HG03097 (cell line): ENCODE data around the gene DDAH1.
"Not testable (repeated sequence)": the region's sequence is repeated elsewhere in the genome, so short reads cannot be mapped to it uniquely, and the experiment has no call there.

Source experiments
- ATAC-seq: cut with Tn5 transposase; IDR thresholded peaks from one replicate; pipeline ENCODE4 v1.9.1; 2021; ENCODE audit not compliant: unreplicated experiment, low FRiP score

DDAH1 gene

DNA sequence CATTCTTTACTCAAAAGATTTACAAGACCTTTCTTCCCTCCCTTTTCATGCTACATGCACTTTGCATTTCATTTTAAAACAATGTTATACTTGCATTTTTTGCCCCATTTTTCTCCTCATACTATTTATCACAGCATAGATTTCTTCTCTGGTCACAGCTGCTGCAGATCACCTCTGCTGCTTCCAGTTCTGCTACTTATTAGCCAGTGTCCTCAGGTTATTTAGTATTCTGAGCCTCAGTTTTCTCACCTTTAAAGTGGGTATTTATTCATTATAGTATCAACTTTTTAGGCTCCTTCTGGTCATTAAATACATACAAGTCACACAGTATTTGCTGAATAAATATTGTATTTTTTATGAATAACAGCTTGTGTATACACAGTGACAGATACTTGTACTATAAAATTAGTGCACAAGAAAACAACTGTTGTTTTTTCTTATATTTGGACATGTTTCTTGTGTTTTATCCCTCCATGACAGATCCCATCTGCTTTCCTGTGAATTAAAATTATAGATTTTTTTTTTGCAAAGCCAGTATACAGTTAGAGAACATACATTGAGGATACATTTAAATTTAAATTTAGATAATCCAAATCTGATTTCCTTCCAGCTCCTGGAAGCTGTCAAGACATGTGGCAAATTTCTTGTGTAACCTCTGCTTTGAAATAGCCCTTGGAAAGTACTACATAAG is 103.2 kb downstream of the DDAH1 start:
- ATAC-seq, result no peak

DNA sequence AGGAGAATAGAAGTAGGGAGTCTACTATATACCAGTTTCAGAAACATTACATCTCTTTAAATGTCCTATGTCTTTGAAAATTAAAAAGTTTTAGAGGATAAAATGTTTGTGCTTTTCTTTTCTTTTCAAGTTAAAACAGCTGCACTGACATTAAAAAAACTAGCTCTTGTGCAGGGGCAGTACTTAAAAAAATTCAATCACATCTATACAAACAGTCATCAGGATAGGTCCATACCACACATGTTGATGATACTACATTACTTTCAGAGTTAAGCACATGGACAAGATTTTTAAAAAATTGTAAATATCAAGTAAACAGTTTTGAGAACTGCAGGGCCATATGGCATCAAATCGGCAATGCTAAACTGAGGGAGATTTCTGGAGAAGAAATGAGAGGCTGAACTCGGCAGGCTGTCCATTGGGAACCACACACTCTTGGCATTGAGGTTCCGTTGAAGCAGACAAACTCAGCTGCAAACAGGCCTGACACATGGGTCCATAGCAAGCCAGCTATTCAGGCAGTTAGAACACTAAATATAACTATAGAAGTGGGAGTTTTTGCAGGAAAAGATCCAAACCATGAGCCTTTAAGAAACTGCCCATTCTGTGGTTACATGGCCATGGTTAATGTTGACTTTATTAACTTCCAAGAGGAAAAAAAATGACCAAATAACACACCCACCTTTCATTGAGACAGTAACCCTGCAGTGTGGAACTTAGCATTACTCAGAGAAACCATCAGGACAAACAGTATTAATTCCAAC is 104.0 kb downstream of the DDAH1 start:
- no peak for ATAC-seq

DNA sequence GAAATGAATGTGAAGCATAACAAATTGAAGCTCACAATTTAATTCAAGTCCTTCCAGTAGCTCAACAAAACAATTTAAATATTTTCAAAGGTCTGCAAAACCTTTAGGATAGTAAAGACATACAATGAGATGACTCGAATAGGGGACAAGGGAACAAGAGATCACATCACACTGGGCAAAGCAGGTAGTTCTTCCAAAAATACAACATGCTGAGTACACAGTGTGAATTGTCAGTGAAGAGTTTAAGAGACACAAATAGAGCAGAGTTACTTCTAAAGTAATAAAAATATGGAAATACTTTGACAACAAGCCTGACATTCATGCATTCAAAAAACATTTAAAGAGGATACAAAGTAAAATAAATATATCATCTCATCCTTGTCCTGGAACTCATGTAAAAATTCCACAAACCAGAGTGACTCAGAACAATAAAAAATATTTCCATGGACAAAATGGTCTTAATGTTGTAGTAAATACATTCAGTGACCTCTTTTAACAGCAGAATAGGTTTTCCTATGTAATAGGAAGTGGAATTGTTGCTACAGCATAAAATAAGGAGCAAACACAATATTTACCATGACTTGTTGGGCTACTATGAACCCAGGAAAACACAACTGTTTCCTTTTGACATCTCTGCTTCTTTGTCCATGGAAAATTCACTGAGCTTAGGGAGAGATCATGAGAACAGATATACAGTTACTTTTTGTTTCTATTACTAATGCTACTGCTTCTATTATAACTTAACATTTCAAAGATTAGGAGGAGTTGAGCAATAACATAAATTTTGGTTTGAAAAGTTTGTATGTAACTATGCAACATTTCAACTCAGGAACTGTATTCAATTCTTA is 104.9 kb downstream of the DDAH1 start:
- no peak for ATAC-seq

DNA sequence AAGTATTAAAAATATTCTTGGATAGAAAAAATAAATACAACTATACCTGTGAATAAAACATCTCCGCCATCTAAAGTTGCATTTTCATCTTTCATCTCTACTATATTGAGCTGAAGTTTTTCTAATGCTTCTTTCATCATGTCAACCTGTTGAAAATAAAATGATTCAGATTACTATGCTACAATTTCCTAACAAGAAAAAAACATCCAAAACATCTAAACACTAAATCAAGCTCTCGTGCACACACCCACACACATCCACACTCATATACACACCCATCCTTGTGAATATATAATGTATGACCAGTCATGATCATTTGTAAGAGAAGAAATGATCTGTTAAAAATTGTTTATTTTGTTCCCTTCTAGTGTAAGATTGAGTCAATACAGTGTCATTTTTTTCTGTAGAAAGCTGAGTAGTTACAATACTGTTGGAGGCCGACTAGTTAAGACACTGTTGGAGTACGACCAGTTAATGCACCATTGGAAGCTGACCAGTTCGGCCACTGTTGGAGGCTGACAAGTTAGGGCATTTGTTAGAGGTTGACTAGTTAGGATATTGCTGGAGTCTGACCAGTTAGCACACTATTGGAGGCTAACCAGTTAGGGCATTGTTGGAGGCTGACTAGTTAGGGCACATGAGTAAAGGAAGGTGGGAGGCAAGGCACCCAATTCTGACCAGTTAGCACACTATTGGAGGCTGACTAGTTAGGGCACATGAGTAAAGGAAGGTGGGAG is 106.1 kb downstream of the DDAH1 start:
- no peak for ATAC-seq

DNA sequence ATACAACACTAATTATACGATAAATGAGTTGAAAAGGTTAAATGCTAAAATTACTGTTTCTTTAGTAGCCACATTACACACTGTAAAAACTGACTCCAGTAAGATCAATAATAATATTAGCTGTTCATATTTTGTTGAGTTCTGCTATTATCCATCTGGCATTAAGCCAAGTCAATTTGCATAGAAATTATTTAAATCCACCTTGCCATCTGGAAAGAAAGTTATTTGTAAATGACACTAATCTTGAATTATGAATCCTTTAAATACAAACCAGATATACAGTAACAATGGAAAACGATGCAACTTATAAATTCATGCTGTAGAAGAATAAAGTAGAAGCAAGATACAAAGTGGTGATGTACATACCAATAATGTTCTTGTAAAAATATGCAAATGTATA is 107.1 kb downstream of the DDAH1 start:
- ATAC-seq, result no peak

DNA sequence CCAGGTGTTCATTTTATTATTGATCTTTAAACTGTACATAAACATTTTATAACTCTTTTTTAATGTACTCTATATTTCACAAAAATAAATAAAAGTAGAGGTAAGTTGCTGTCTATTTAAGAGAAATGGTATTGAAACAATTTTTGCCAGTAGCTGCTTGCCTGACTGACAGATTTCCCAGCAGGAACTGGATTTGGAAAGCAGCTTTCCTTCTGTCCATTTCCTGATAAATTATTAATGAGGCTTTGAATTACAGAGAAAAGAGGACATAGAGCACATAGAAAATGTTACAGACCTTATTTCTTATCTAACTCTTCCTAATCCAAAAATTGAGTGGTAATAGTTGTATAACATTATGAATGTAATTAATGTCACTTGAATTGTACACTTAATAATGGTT is 108.8 kb downstream of the DDAH1 start:
- ATAC-seq, result no peak

DNA sequence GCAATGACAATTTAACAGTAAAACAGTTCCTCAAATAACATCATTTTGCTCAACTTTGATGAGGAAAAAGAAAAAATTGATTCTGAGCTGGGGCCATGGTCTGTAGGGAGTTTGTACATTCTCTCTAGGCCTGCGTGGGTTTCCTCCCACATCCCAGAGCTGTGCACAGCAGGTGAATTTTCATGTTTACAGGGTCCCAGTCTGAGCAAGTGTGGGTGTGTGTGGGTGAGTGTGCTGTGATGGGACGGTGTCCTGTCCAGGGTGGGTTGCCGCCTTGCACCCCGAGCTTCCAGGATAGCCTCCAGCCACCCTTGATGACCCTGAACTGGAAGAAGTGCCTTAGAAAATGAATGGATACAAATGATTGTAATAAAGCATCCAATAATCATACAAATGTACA is 112.9 kb downstream of the DDAH1 start:
- ATAC-seq, result no peak

DNA sequence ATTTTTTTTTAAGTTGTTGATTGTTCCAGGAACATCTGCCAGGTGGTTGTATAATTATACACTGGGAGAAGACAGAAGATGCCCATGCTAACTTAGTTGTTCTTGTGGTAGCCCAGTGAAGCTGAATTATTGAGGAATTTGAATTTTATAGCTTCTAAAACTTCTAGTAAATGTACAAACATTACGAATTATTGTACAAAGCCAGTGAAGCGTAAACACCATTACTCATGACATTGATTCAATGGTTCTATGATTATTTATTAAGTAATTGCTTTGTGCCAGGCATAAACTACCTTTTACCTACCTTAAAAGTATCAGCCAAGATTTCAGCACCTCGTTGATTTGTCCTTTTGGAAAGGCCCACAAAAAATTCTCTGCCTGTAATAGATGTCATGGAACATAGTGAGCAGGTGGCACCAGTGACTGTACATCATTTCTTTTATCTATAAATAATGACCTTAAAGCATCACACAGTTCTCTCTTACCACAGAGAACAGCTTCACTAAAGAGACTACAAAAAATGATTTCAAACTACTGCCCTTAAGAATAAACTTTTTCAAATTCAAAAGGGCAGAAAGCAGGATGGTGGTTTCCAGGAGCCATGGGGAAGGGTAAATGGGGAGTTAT is 113.6 kb downstream of the DDAH1 start:
- ATAC-seq, result no peak

DNA sequence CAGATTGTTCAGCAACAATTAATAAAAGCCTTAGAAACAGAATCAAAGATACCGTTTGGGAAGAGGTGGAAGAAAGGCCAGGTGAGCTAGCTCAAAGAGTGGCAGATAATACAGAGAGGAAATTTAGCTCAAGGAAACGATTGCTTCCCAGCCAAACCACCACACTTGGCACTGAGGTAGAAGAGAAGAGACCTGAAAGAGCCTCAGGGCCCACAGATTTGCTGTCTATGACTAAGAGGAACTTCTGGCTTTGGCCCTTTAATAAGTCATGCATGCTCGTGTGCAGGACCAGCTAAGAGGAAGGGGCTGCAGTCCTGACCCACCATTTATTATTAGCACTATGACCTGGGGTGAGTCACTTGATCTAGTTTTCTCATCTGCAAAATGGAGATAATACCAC is 115.7 kb downstream of the DDAH1 start:
- no peak for ATAC-seq

DNA sequence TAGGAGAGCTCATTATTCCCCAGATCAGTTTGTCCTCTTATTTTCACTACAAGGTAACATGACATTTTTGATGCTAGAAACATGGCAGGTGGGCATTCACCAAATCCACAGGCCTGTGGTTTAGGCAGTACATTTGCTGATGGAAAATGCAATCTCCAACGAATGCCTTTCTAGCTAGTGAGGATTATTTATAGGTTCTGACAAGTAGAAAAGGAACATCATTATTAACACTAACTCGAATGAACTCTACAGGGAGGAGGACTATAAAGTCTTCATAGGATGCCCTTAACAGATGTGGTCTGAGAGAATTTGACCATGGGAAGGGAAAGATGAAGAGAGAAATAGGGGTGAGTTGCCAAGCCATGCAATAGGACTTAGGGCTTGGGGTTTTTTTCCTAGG is 117.1 kb downstream of the DDAH1 start:
- ATAC-seq, result no peak

DNA sequence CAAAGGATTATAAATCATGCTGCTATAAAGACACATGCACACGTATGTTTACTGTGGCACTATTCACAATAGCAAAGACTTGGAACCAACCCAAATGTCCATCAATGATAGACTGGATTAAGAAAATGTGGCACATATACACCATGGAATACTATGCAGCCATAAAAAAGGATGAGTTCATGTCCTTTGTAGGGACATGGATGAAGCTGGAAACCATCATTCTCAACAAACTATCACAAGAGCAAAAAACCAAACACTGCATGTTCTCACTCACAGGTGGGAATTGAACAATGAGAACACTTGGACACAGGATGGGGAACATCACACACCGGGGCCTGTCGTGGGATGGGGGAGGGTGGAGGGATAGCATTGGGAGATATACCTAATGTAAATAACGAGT is 117.7 kb downstream of the DDAH1 start:
- ATAC-seq, result not testable (repeated sequence)

DNA sequence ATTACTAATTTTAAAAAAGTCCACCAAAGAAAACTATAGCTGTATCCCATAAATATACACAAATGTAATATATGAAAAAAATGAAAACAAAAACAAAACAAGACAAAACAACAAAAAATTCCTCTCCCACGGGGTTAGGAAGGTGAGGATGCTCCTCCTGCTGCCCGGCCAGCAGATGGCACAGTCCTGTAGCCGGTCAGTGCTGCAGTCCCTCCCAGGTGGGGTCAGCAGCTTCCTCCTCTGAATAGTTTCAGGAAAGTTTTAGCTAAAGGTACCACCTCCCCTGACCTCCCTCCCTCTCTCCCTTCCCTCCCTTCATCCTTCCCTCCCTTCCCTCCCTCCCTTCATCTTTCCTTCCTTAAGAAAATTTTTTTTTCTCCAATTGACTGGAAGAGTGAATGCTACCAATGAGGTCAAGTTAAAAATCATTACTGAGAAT is 120.7 kb downstream of the DDAH1 start:
- ATAC-seq, result no peak

DNA sequence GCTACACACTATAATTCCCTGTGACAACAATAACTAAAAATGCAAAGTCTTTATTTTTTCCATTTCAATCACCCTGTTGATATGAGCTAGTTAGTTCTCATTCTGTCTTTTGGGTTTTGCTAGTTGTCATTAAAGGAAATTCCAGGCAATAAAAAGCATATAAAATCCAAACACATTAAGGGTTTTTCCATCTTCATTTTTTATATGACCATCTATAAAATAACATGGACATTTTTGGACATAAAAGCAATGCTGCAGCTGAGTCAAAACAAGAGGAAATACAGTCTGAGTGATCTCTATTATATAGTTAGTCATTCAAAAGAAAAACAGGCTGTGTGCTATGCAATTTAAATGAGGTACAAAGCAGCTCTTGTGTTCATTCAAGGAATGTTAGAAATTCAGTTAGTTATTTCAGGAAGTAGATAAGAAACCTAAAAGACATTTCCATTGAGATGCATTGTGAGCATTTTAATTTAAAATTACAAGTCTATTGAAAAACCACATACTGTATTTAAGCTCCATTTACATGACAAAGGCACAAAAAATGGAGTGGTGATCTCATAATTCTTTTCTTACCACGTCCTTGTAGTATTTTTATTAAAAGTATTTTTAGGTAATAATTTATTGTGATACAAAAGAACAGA is 121.2 kb downstream of the DDAH1 start:
- ATAC-seq, result no peak

DNA sequence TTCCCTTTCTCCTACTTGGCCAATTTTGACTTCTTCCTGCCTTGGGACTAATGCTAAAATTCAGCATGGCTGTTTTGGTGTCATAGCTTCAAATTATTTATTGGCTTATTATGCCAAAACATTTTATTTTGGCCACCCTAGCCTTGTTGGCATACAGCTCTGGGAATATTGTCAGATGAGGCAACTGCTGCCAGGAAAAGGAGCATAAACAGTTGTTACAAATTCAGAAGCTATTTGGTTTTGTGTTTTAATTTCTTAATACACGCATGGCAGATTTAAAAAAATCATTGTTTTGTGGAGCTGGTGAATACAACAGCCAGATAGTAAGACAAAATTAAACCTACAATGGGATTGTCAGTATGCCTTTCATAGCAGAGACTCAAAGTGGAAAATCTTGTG is 121.7 kb downstream of the DDAH1 start:
- ATAC-seq, result no peak

DNA sequence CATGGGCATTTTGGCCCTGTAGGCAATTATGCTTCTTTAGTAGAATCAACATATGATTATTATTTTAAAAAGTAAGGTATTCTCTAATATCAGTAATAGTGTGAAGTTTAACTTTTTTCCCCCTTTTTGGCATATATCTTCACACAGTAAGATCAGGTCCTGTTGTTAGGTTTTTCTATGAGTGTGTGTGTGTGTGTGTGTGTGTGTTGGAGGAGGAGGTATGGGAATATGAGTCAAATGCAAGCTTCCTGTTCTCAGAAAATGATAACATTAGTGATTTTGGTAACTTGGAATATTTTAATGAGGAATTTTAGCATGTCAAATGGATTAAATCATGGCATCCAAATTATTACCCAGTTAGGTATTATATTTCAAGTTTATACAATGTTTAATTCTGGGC is 122.8 kb downstream of the DDAH1 start:
- no peak for ATAC-seq

DNA sequence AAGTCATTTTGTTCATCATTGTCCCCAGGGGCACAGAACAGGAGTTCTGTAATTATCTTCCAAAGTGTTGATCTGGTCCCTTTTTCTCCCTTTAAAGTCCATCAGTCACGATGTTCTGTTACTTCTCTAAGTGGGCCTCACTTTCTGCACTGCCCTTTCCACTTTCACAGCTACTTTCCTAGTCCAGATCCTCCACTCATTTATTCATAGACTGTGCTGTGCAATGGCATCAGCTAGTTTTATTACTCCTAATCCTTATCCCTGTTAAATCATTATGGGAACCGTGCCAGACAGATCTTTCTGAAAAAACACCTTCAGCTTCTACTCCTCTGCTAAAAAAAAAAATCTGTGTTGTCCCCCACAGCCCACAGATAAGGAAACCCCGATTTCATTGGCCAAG is 124.5 kb downstream of the DDAH1 start:
- no peak for ATAC-seq

DNA sequence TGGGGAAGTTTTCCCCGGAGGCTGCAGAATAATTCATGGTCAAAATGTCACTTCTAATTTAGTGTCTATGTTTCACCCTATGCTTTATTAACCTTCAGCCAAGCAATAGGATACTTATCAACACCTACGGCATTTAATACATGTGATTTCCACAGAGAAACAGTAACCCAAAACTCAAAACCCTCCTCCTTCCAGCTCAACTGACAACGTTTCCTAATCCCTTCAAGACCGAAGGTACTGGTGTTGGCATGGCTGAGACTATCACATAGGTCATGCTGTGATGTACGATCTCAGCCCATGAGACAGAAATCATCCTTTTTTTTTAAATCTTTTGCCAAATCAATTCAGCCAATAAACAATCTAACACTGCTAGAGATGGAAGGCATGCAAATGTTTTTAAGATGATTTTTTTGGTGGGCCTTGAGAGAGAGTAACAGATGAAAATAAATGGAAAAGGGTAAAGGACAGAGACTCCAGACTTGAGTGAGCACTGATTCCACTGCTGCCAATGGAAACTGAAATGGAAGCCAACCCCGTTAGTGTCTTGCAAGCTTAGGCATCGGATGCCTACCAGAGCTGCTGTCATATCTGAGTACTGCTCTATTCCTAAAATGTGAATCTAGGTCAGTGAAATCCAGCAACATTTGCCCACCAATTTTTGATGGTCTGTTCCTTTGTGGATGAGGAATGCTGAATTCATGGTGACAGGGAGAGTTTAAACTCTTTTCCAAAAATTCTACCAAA is 125.1 kb downstream of the DDAH1 start:
- ATAC-seq, result no peak

DNA sequence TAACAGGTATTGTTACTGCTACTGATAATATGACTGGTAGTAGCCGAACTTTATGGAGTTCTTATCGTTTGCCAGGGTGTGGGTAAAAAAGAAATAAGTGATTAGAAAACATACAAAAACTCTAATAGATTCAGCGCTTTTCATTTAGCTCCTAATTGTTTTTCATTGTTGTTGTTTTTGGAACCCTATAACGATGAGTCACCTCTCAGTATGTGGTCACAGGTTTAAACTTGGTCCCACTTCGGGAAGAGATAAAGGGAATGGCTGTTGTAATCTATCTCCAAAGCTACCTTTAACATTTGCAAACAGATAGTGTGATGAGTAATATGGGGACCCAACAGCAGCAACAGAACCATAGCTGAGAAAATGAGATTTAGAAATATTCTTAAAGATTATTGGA is 125.9 kb downstream of the DDAH1 start:
- ATAC-seq, result no peak

DNA sequence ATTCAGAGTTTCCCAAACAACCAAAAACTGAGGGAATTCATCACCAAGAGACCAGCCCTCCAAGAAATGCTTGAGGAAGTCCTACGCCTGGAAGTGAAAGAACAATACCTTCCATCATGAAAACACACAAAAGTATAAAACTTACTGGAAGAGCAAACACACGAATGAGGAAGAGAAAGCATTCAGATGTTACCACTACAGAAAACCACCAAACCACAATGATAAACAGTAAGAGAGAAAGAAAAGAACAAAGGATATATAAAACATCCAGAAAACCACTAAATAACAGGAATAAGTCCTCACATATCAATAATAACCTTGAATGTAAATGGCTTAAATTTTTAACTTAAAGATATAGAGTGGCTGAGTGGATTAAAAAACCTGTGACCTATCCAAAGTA is 130.0 kb downstream of the DDAH1 start:
- no peak for ATAC-seq
